Hindlimb muscle (tissue), 1 donor: ENCODE data around the gene NKX1-1. TPM values are rescaled to one million over a fixed set of nuclear protein-coding genes. Genes with fewer than 3 reads are reported as not detected.
"Not testable (repeated sequence)": the region's sequence is repeated elsewhere in the genome, so short reads cannot be mapped to it uniquely, and the experiment has no call there.

ENCODE experiments used
- DNase-seq: peaks from one replicate; pipeline ENCODE4 v3.0.0-alpha.2; 2013
- polyA plus RNA-seq: library from polyadenylated mRNA; unstranded; fragments of 120-200 nt; gene quantifications from one replicate; pipeline ENCODE4 v1.2.1, GENCODE V29; 2013; ENCODE audit not compliant: insufficient read length

Gene NKX1-1
- polyA plus RNA-seq, 1 donor = not detected

GRCh38 chr4:1384675-1385372, 21.4 kb downstream of the NKX1-1 start:
- DNase-seq = no peak

GRCh38 chr4:1383728-1384591, 22.3 kb downstream of the NKX1-1 start:
- no peak for DNase-seq

GRCh38 chr4:1382776-1383727, 23.2 kb downstream of the NKX1-1 start:
- no peak for DNase-seq

GRCh38 chr4:1381944-1382541, 24.2 kb downstream of the NKX1-1 start:
- DNase-seq = no peak

- DNase-seq = no peak
Observed at GRCh38 chr4:1381181-1381621, 25.0 kb downstream of the NKX1-1 start.

- DNase-seq = no peak
Observed at GRCh38 chr4:1380368-1381151, 25.7 kb downstream of the NKX1-1 start.

- no peak for DNase-seq
Observed at GRCh38 chr4:1379801-1380331, 26.4 kb downstream of the NKX1-1 start.

- no peak for DNase-seq
Observed at GRCh38 chr4:1379351-1379781, 26.9 kb downstream of the NKX1-1 start.

- no peak for DNase-seq
Observed at GRCh38 chr4:1378559-1379231, 27.5 kb downstream of the NKX1-1 start.

GRCh38 chr4:1377606-1378261, 28.5 kb downstream of the NKX1-1 start:
- DNase-seq = no peak

- no peak for DNase-seq
Observed at GRCh38 chr4:1376841-1377605, 29.2 kb downstream of the NKX1-1 start.

GRCh38 chr4:1376391-1376840, 29.8 kb downstream of the NKX1-1 start:
- DNase-seq = no peak

GRCh38 chr4:1375761-1376322, 30.4 kb downstream of the NKX1-1 start:
- DNase-seq = no peak

GRCh38 chr4:1375051-1375721, 31.1 kb downstream of the NKX1-1 start:
- DNase-seq = no peak

GRCh38 chr4:1374706-1375045, 31.6 kb downstream of the NKX1-1 start:
- DNase-seq = no peak

GRCh38 chr4:1373892-1374705, 32.1 kb downstream of the NKX1-1 start:
- DNase-seq = no peak

- not testable (repeated sequence) for DNase-seq
Observed at GRCh38 chr4:1372576-1372975, 33.7 kb downstream of the NKX1-1 start.
